NCI-H524 (cell line): ENCODE measurements around the gene GLRX.

ENCODE experiments used
- DNase-seq, 2 experiments: peaks; one replicate each; lab custom pipeline; 2025; lab: John Stamatoyannopoulos, UW

GLRX gene

DNA sequence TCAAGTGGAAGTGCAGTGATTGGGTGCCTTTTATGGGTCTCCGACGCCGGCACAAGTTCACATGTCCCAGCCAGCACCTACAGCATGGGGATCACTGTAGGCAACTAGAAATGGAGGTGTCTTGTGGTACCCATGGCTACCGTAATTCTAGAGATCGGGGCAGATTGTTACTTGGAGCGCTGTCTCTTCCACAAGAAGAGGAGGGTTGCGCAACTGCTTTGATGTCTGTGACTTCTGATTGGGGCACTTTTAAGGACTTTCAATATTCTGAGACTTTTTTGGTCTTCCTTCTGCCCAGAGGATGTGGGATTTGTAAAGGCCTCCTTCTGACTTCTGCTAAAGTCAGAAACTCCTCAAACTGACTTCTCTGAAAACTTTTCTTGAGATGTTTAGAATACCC is 41.9 kb downstream of the GLRX start:
- DNase-seq = no peak

DNA sequence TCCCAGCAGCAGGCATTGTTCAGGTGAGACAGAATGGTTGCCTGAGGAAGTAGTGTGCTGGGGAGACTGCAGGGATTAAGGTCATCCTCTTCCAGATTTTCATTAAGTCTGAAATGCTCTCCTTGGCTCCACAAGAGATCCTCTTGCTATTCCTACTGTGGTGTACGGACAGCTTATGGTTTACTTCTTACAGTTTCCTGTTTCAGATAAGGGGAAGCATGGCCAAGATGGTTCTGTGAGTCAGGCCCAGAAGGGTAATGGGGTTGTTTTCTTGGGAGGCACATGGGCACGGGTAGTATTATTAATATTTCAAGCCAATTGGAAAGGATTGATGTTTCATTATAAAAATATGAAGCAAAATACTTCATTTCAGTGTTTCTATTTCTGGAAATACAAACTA is 42.9 kb downstream of the GLRX start:
- DNase-seq = no peak

- DNase-seq = no peak
These were observed 43.7 kb downstream of the GLRX start for GRCh38 chr5:95778713-95779436.

DNA sequence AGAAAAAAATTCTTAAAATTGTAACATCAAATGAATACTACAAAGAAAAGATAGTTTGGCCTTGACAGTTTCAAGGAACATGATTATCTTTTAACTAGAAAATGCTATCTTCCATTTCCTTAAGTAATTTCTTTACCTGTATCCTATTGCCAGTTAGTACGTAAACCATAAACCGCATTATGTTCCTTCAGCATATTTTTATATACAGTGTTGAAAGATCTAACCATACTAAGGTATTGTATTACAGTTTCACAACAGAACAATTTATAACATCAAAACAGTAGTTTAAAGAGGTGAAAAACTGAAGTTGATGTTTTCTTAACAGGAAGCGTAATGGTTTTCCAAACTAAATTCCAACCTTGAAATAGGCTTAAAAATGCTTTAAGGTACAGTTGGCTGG is 45.1 kb downstream of the GLRX start:
- no peak for DNase-seq

DNA sequence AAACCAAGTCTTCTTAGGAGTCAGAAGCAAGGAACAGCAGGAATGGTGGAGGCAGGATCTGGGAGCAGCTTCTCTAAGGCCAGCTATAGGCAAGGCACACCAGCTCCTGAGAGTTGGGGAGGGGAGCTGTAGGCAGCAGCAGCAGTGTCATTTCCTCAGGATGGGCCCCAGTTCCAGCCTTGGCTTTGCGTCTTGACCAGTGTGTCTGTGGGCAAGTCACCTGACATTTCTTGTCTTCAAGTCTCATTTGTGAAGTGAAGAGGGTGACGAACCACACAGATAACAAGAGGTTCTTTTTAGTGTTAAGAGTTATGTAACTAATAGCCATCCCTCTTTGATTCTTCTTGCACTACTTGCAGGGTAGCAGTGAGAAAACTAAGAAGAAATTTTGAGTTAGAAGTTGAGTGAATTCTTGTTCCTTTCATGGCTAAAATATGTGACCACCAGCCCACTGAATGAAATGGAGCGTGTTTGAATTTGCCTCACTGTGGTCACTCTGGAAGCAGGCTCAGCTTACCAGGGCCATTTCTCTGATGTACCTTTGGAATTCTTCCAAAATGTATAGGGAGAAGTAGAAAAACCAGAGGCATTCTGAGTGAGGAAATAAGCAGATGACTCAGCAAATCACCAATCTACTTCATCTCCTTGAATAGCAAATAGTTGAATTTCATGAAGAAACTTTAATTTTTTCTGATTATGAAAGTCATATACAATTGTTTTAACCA is 49.0 kb downstream of the GLRX start:
- DNase-seq = no peak

- DNase-seq = no peak
These were observed 50.6 kb downstream of the GLRX start for GRCh38 chr5:95771892-95772291.

GRCh38 chr5:95770830-95771708 is 51.5 kb downstream of the GLRX start:
- no peak for DNase-seq

DNA sequence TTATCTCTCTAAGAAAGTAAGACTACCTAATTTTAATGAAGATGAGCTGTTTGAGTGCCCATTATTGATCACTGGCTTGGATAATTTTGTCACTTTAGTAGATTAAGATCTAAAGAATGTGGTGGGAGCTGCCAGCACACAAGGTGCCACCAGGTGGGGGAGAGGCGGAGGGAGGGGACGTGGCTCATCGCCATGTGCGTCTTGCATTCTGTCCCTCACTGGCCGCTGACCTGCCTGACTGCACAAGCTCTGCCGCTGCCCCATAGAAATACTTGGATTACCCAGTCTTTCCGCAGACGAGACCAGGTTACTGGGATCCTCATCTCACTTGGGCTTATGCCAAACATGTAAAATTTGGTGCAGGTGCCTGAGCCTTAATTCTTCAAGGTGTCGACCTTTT is 53.8 kb downstream of the GLRX start:
- DNase-seq = no peak

DNA sequence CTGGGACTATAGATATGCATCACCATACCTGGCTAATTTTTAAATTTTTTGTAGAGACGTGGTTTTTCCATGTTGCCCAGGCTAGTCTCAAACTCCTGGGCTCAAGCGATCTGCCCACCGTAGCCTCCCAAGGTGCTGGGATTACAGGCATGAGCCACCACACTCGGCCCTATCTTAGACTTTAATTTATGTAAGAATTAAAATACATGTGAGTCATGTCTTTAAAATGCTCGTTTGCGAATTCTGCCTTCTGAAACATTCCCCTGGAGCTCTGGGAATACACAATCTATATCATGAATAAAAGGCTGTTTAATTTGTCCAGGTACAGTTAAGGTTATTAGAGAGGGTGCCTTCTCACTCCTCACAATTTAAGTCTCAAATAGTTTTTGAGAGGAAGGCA is 58.6 kb downstream of the GLRX start:
- no peak for DNase-seq
